ENCODE results near the gene CCNF.
A peak's percentile ranks its signal among the peaks of the same experiment; 100 is the strongest.

Gene CCNF

DNA sequence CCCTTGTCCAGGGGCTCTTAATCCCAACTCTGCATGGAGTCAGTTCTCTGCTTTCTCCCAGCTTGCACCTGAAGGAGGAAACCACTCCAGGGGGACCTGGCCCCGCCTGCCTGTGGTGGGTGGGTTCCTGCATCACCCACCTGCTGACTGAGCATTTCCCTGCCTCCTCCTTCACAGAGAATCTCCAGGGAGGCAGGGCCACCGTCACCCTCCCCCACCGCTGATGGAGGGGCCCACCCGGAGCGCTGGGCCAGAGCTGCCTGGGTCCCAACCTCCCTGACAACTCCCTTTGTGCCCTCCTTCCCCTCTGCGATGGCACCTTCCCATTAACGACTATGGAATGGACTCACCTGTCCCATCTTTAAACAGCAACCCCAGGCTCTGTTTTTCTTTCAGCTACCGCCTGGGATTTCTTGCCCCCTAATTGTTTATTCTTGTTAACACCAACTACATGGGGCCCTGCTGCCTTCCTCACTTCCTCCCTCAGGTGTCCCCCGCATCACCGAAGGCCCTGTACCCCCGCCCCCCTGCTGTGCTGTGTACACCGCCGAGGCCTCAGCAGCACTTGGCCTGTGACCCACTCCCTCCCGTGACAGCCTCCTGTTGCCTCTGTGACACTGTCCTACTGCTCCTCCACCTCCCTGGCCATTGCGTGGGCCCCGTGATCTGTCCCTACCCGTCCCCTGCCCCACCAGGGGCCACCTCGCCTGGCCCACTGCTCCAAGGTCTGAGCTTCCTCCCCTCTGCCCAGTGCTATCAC is 29.8 kb downstream of the CCNF start:
- DNase-seq: no peak

DNA sequence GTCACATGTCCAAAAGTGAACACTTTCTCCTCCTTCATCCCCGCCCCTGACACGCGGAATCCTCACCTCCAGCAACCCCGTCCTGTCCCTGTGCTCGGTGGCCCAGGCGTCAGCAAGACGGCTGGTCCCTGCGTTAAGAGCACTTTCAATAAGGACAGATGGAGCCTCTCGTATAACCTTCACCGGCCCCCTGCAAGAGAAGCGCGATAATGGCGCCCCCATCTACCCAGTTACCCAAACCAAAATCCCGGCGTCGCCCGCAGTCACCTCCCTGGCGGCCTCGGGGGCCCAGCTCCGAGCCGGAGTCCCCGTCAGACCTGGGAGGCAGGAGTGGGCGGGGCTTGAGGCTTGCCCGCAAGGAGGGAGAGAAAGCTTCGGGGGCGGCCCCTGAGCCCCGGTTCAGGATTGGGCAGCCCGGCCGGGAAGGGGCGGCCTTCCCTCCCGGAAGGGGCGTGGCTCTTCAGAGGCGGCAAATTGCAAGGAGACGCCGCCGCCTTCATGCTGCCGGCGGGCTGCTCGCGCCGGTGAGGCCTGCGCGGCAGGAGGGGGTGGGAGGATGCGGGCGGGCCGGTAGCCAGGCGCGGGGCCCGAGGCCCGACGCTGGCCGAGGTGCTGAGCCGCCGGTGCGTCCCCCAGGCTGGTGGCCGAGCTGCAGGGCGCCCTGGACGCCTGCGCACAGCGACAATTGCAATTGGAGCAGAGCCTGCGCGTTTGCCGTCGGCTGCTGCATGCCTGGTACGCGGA is 30.6 kb downstream of the CCNF start, which contains the start of gene TEDC2:
TSS of gene TEDC2 (plus strand) at position 463 of the 744 bp plus-strand sequence. CDS start at position 499, 36 bp downstream.
- peak; percentile 96 for DNase-seq

- DNase-seq: no peak
Observed at GRCh38 chr16:2460391-2460713, 31.1 kb downstream of the CCNF start.

- no peak for DNase-seq
Observed at GRCh38 chr16:2460916-2461315, 31.7 kb downstream of the CCNF start.

GRCh38 chr16:2462031-2462866 is 33.0 kb downstream of the CCNF start:
- DNase-seq: no peak

DNA sequence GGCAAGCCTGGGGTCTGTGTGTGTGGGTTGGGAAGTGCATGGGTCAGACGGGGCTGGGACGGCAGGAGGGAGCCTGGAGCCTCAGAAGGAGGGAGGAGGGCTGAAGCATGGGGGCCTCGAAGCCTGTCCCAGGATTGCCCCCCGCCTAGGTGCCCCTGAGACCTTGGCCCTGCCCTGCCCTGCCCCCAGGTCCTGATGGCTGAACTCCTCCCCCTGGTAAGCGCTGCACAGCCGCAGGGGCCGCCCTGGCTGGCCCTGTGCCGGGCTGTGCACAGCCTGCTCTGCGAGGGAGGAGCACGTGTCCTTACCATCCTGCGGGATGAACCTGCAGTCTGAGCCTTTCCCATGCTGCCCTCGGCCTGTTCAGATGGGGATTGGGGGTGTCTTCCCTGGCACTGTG is 35.1 kb downstream of the CCNF start:
- no peak for DNase-seq

- no peak for DNase-seq
Observed at GRCh38 chr16:2465653-2466415, 36.6 kb downstream of the CCNF start.

DNA sequence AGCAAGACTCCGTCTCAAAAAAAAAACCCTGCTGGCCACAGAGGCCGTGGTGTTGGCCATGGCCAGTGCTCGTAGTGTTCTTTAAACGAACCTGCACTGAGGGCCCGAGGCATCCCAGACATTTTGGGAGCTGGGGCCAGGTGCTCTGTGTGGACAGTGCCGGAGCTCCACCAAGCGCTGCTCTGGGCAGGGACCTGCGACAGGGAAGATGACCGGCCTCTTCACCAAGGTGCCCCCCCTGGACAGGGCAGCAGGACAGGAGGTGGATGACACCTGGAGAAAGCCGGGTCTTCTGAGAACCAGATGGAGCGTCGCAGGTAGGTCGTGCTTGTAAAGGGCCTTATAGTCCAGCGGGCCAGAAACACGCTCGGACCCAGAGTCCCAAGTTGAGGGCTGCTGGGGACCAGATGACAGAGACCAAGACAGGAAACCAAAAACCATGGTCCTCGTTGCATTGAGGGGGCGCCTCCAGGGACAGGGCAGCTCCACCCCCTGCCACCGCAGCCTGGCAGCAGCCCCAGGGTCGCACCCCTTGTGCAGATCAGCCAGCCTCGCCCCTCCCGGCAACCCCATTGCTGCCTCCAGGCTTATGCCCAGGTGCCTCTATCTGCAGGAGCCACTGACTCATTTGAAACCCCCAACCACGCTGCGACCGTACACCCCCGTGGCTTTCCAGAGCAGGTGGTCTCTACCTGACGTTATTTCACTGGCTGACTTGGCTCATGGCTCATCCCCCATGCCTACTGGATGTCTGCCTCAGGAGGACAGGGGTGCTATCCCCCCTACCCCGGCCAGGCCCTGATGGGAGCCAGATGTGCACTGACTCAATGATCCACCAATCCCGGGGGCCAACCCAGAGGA is 37.6 kb downstream of the CCNF start:
- DNase-seq: no peak

DNA sequence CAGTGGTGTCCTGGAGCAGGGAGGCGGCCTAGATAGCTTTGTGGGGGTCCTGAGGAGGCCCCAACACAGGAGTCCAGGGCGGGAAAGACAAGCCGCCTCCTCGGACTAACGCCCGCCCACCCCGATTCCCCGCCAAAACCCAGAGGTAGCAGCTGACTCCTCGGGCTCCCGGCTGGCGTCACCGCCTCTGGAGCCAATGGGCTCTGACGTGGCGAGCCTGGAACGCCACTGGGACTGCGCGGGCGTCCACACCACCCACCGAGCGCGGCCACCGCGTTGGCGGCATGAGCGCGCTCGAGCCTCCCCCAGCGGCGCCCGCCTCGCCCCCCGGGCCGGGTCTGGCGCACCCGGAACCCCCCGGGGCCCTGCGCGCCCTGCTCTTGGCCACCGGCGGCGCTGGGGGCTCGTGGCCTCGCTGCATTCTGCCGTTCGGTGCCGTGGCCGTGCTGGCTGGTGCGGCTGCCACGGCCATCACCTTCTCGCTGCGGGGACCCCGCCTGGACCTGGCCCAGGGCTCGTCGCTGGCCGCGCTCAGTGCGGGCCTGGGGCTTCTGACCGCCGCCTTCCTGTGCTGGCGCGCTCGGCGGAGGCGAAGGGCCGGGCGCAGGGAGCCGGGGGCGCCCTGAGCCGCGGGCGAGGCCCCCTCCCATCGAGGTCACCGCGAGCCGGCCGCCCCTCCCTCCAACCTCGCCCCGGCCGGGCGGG is 38.4 kb downstream of the CCNF start:
- DNase-seq: peak; percentile 91

- DNase-seq: no peak
Observed at GRCh38 chr16:2468233-2468724, 39.0 kb downstream of the CCNF start.

GRCh38 chr16:2468725-2469398 is 39.6 kb downstream of the CCNF start:
- peak; percentile 96 for DNase-seq

GRCh38 chr16:2469399-2470233 is 40.4 kb downstream of the CCNF start:
- no peak for DNase-seq

GRCh38 chr16:2470234-2470601 is 41.0 kb downstream of the CCNF start:
- DNase-seq: no peak

GRCh38 chr16:2470603-2471015 is 41.4 kb downstream of the CCNF start:
- DNase-seq: peak; percentile 73

- DNase-seq: peak; percentile 54
Observed at GRCh38 chr16:2471016-2471652, 41.9 kb downstream of the CCNF start, which contains the start of gene NTN3. Gene NTN3 (plus strand): TSS chr16:2471297. CDS start chr16:2471702, 405 bp downstream.

GRCh38 chr16:2471653-2472487 is 42.6 kb downstream of the CCNF start:
- no peak for DNase-seq

DNA sequence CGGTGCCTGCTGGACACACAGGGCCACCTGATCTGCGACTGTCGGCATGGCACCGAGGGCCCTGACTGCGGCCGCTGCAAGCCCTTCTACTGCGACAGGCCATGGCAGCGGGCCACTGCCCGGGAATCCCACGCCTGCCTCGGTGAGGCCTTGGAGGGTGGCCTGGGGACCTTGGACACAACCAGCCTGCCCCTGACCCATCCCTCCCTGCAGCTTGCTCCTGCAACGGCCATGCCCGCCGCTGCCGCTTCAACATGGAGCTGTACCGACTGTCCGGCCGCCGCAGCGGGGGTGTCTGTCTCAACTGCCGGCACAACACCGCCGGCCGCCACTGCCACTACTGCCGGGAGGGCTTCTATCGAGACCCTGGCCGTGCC is 43.2 kb downstream of the CCNF start:
- DNase-seq: no peak
